ENCODE measurements around the gene PIP4P1. TPM values are rescaled to one million over a fixed set of nuclear protein-coding genes. Genes with fewer than 3 reads are reported as not detected.

Gene PIP4P1
- total and polyA plus RNA-seq, 10 of the 15 experiments (the other 5 are each of a cell fraction or from before 2014, with no cell fraction given), result 19.1 to 47.4 (median 39.7) TPM

DNA sequence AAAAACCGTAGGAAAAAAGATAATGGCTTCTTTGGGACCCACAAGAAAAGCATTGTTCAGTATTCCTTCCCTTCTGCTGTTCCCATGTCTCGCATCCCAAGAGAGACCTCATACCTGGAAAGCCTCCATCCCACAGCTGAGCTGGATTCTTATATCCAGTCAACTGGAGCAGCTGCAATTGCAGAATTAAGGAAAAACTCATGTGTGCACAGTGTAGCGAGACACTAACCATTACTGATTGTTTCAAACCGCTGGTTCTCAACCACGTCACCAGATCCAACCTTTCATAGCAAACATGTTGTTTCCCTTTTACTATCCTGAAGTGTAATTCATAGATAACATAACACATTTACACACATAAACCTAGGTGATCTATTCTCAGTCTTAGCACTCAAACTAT lies 38.6 kb upstream of the PIP4P1 start (continued):
- TF ChIP-seq PBX3 (IDR thresholded peaks at IDR 0.05; ENCODE audit: insufficient replicate concordance, low read depth, low read length) (no peak), FOXM1 (IDR thresholded peaks at IDR 0.05; ENCODE audit: low read depth, low read length) (no peak), SPI1 (IDR thresholded peaks at IDR 0.05; ENCODE audit: borderline replicate concordance, insufficient read depth, low read depth, low read length) (no peak)

GRCh38 chr14:20499108-20499507 lies 37.9 kb upstream of the PIP4P1 start:
- Histone ChIP-seq H3K27me3 (replicated peaks in 1 of 2; ENCODE audit: control insufficient read depth in 2 of 2, insufficient read depth in 2 of 2, low read length in 1 of 2) (no peaks in the 10 kb centered on the region), H3K4me3 (no peak overlapping the region), H2AFZ (ENCODE audit: control insufficient read depth, low read depth, low read length) (no peak overlapping the region), H3K9me3 (replicated peaks; ENCODE audit: control insufficient read depth, insufficient read depth, low read length) (no peaks in the 10 kb centered on the region; the same call in 2 of the 3 replicates), H3K79me2 (ENCODE audit: control insufficient read depth, insufficient read depth, low read length) (no peaks in the 10 kb centered on the region), H3K36me3 (ENCODE audit: control insufficient read depth in 2 of 2, insufficient read depth in 2 of 2, low read length in 1 of 2) (no peaks in the 10 kb centered on the region), H3K4me1 (ENCODE audit: control insufficient read depth, insufficient read depth, low read length) (peaks cover 8% of the 10 kb centered on the region; the same call in 1 of the 2 replicates), H3K4me2 (ENCODE audit: control insufficient read depth, insufficient read depth) (no peak overlapping the region), H3K27ac (ENCODE audit: control insufficient read depth, insufficient read depth) (no peak overlapping the region), H4K20me1 (ENCODE audit: control insufficient read depth, insufficient read depth) (no peaks in the 10 kb centered on the region), H3K9ac (ENCODE audit: control insufficient read depth, insufficient read depth, low read length) (no peak overlapping the region)
- ChIA-PET SMC1A (ENCODE audit: uncharacterized antibody, unreplicated experiment) (no interaction called here), RAD21 (ENCODE audit: unreplicated experiment) (no interaction called here), POLR2A (no interaction called here), CTCF (interaction anchor here (1.9 kb wide), 1 partner anchor 11 kb away, joined by 12 read pairs; no protein-coding TSS in a partner anchor)
- WGBS (ENCODE audit: insufficient coverage, insufficient replicate concordance, low lambda C conversion rate, missing lambda C conversion rate), result 80% methylated on average over 4 of the region's 4 CpGs
- DNase-seq (ENCODE audit: low read depth, low spot score) (no peak), ATAC-seq (no peak; the same call in 2 of the 3 replicates), FAIRE-seq (no peak)
- TF ChIP-seq JUNB (IDR thresholded peaks at IDR 0.05) (no peak), EED (IDR thresholded peaks at IDR 0.05; ENCODE audit: low read depth) (no peak), ETV6 (conservative IDR thresholded peaks at IDR 0.05 in 1 of 2, IDR thresholded peaks at IDR 0.05 in 1 of 2; ENCODE audit: borderline replicate concordance in 1 of 2, low read depth in 1 of 2) (no peak), PAX5 (IDR thresholded peaks at IDR 0.05; ENCODE audit: borderline replicate concordance, low read depth, low read length) (no peak), RAD21 (IDR thresholded peaks at IDR 0.05; ENCODE audit: insufficient read depth, low read depth, low read length) (no peak), POLR2A (IDR thresholded peaks at IDR 0.05; ENCODE audit: low read depth, low read length) (no peak), JUND (IDR thresholded peaks at IDR 0.05; ENCODE audit: low read depth, low read length) (no peak), CREB1 (IDR thresholded peaks at IDR 0.05; ENCODE audit: low read depth) (no peak), HCFC1 (IDR thresholded peaks at IDR 0.05; ENCODE audit: low read length) (no peak), HDGF (IDR thresholded peaks at IDR 0.05) (no peak), STAT1 (conservative IDR thresholded peaks at IDR 0.05) (no peak)
- TF ChIP-seq, protein P1, sequence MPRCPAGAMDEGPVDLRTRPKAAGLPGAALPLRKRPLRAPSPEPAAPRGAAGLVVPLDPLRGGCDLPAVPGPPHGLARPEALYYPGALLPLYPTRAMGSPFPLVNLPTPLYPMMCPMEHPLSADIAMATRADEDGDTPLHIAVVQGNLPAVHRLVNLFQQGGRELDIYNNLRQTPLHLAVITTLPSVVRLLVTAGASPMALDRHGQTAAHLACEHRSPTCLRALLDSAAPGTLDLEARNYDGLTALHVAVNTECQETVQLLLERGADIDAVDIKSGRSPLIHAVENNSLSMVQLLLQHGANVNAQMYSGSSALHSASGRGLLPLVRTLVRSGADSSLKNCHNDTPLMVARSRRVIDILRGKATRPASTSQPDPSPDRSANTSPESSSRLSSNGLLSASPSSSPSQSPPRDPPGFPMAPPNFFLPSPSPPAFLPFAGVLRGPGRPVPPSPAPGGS (IDR thresholded peaks at IDR 0.05; ENCODE audit: borderline replicate concordance, insufficient read depth, low read depth, low read length, poor library complexity, severe bottlenecking), result no peak
- in situ Hi-C loops (cut with MboI), result no loop called here
- intact Hi-C loops (cut with micrococcal nuclease; ENCODE audit: unreplicated experiment), result no loop called here
- no TSS peak for BruUV-seq (replicated peaks)
